Adrenal gland (tissue), 12 donors: Measurements from ENCODE around the gene CARMIL3. TPM values are rescaled to one million over a fixed set of nuclear protein-coding genes. Genes with fewer than 3 reads are reported as not detected.

Source experiments
- DNase-seq, 7 donors: peaks; one replicate each; pipeline ENCODE4 v3.0.0-alpha.2; 2019 to 2020
- H3K27ac ChIP-seq, 5 donors: fragments of 200-600 bp; sonication (generic) in 4 of 5; 1 replicate in 3 of 5; 2 replicates in 2 of 5; pipeline versions ENCODE4 v1.5.1 to v1.8.0; 2016 to 2020; ENCODE audit warnings: mild to moderate bottlenecking in 1 of 5
- H3K27me3 ChIP-seq: fragments of 200-600 bp; 2 replicates; pipeline ENCODE4 v1.8.0; 2021
- H3K36me3 ChIP-seq, 2 donors: fragments of 200-600 bp; replicated peaks in 1 of 2; 1 replicate in 1 of 2; 2 replicates in 1 of 2; pipeline versions ENCODE4 v1.5.1 to v1.8.0; 2018 to 2022
- H3K4me1 ChIP-seq, 2 donors: fragments of 200-600 bp; replicated peaks in 1 of 2; 1 replicate in 1 of 2; 2 replicates in 1 of 2; pipeline versions ENCODE4 v1.5.1 to v1.8.0; 2018 to 2021
- H3K4me3 ChIP-seq, 4 donors: fragments of 200-600 bp; sonication (generic) in 3 of 4; one replicate each; pipeline ENCODE4 v1.5.1; 2016 to 2018
- H3K9me3 ChIP-seq, 3 donors: fragments of 200-600 bp; sonication (generic) in 1 of 3; replicated peaks in 1 of 3; 1 replicate in 2 of 3; 2 replicates in 1 of 3; pipeline versions ENCODE4 v1.5.1 to v1.8.0; 2016 to 2021
- POLR2A ChIP-seq, 2 donors: fragments of 450-650 bp; IDR thresholded peaks; one replicate each; pipeline ENCODE4 v1.6.1; 2017; ENCODE audit warnings: antibody characterized with exemption in 2 of 2, mild to moderate bottlenecking in 2 of 2, moderate library complexity in 1 of 2
- WGBS, 4 donors: extraction: QIAGEN DNeasy Blood & Tissue Kit in 2 of 4; methylation state at CpG; one replicate each; pipeline versions ENCODE4 v1.1.5 to v1.1.7; 2013 to 2017; 5-methylcytosine and 5-hydroxymethylcytosine counted together
- intact Hi-C, 2 donors: fragments of 100-400 bp; cut with DNase I; formaldehyde crosslinking; loops; one replicate each; pipeline versions ENCODE4 v1.14.1 to v1.15.0; 2022 to 2023
- polyA plus RNA-seq, 3 donors: library from polyadenylated mRNA; stranded (reverse); fragments of 200-250 nt in 2 of 3; fragments of 350-450 nt in 1 of 3; fragmentation: Illumina TruSeq in 1 of 3; extraction: RNeasy Lipid Tissue Mini Kit (QIAGEN cat#74804) in 1 of 3; gene quantifications; one replicate each; pipeline ENCODE4 v1.2.3, GENCODE V29; 2013 to 2014
- total RNA-seq, 9 donors: library from RNA; depleted of rRNA in 4 of 9; stranded (reverse); fragments of >200 nt in 4 of 9; fragments of 120-200 nt in 1 of 9; fragmentation: NEBNext Ultra II Directional in 1 of 9; extraction: Animal tissue kit (Norgen Biotek cat#: 25700) in 1 of 9; gene quantifications; one replicate each; pipeline versions ENCODE4 v1.1.0 to v1.2.4, GENCODE V29; 2013 to 2023
- TF ChIP-seq, protein P1 (sequence below), 6 experiments: fragments of 450-650 bp in 4 of 6; fragments of 200-600 bp in 2 of 6; sonication (generic) in 1 of 6; IDR thresholded peaks; 1 replicate in 5 of 6; 2 replicates in 1 of 6; pipeline versions ENCODE4 v1.5.1 to v1.8.0; 2016 to 2021; ENCODE audit warnings: antibody characterized with exemption in 6 of 6, mild to moderate bottlenecking in 2 of 6, moderate library complexity in 1 of 6
- donor health status: healthy with polysubstance abuse.
- donor health status: Bipolar disorder and iron deficiency.
- donor health status: DM: yes; HTN: yes; CAD: no.
- donor health status: DM: no; HTN: no; CAD: no.
- donor health status: DM: no; HTN: no; CAD: no.
- donor health status: DM: yes; HTN: yes; CAD: no.

The CARMIL3 gene
- total and polyA plus RNA-seq, 12 donors: 0.17 to 5.8 (median 0.74) TPM; not detected in 1

- Histone ChIP-seq H3K4me1 (peaks cover 4 to 14% of the 10 kb centered on the region in 2 donors), H3K9me3 (no peaks in the 10 kb centered on the region), H3K36me3 (peaks cover 0 to 11% of the 10 kb centered on the region in 2 donors), H3K27me3 (no peaks in the 10 kb centered on the region), H3K4me3 (no peak overlapping the region), H3K27ac (no peak overlapping the region)
- 88 to 96% (median 91%) methylated on average over 11 to 17 of the region's 17 CpGs for WGBS, 4 donors
- intact Hi-C loops: no loop called here
- no peak for DNase-seq
- no peak for TF ChIP-seq POLR2A (IDR thresholded peaks at IDR 0.05)
- TF ChIP-seq, protein P1, sequence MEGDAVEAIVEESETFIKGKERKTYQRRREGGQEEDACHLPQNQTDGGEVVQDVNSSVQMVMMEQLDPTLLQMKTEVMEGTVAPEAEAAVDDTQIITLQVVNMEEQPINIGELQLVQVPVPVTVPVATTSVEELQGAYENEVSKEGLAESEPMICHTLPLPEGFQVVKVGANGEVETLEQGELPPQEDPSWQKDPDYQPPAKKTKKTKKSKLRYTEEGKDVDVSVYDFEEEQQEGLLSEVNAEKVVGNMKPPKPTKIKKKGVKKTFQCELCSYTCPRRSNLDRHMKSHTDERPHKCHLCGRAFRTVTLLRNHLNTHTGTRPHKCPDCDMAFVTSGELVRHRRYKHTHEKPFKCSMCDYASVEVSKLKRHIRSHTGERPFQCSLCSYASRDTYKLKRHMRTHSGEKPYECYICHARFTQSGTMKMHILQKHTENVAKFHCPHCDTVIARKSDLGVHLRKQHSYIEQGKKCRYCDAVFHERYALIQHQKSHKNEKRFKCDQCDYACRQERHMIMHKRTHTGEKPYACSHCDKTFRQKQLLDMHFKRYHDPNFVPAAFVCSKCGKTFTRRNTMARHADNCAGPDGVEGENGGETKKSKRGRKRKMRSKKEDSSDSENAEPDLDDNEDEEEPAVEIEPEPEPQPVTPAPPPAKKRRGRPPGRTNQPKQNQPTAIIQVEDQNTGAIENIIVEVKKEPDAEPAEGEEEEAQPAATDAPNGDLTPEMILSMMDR (IDR thresholded peaks at IDR 0.05): no peak
These were observed 47.4 kb downstream of the CARMIL3 start for GRCh38 chr14:24098927-24099813.

GRCh38 chr14:24100197-24100981 lies 48.6 kb downstream of the CARMIL3 start:
- Histone ChIP-seq H3K4me1 (peaks cover 0 to 5% of the 10 kb centered on the region in 2 donors), H3K27ac (no peak overlapping the region), H3K27me3 (no peaks in the 10 kb centered on the region), H3K9me3 (no peaks in the 10 kb centered on the region), H3K4me3 (no peak overlapping the region), H3K36me3 (peaks cover 0 to 11% of the 10 kb centered on the region in 2 donors)
- intact Hi-C loops: no loop called here
- TF ChIP-seq POLR2A (IDR thresholded peaks at IDR 0.05): no peak
- TF ChIP-seq, protein P1 (IDR thresholded peaks at IDR 0.05): no peak
- WGBS, 4 donors: 80 to 90% (median 84%) methylated on average over 4 of the region's 4 CpGs
- no peak for DNase-seq

GRCh38 chr14:24100982-24101494 lies 49.2 kb downstream of the CARMIL3 start:
- Histone ChIP-seq H3K36me3 (peaks cover 0 to 11% of the 10 kb centered on the region in 2 donors), H3K27me3 (no peaks in the 10 kb centered on the region), H3K27ac (no peak overlapping the region), H3K9me3 (no peaks in the 10 kb centered on the region), H3K4me1 (no peaks in the 10 kb centered on the region), H3K4me3 (no peak overlapping the region)
- intact Hi-C loops: no loop called here
- WGBS, 4 donors: 89 to 100% (median 93%) methylated on average over 3 of the region's 3 CpGs
- TF ChIP-seq, protein P1 (IDR thresholded peaks at IDR 0.05): no peak
- TF ChIP-seq POLR2A (IDR thresholded peaks at IDR 0.05): no peak
- DNase-seq: no peak
